Dedifferentiated amniotic fluid mesenchymal stem cell (primary cell): ENCODE measurements around the gene HPS1.
"Not testable (repeated sequence)": the region's sequence is repeated elsewhere in the genome, so short reads cannot be mapped to it uniquely, and the experiment has no call there.

Experiments used
- DNase-seq: peaks from one replicate; pipeline ENCODE4 v3.0.0-alpha.2; 2016; ENCODE audit errors: extremely low spot score

Gene HPS1

GRCh38 chr10:98389398-98389797, 57.3 kb downstream of the HPS1 start:
- DNase-seq = no peak

DNA sequence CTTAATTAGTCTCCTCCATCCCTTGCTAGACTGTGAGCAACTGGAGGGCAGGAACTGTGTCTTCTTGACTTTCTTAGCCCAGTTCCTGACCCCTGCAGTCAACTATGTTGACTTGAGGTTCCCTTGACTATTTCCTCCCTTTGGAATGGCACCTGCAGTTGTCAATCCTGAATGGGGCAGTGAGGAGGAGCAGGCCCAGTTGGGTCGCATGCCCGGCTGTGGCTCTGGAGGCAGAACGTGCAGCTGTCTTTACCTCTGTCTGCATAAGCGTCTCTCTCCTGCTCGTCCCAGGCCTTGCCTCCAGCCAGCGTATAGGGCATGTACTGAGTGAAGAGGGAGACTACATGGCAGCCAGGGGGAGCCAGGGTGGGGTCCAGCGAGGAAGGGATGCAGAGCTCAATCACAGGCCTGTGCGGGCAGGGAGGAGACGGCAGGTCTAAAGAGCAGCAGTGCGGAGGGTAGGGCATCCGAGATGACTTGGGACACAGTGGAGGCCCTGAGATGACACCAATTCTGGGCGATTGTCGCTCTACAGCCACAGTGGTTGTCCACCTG, 58.6 kb downstream of the HPS1 start:
- no peak for DNase-seq

DNA sequence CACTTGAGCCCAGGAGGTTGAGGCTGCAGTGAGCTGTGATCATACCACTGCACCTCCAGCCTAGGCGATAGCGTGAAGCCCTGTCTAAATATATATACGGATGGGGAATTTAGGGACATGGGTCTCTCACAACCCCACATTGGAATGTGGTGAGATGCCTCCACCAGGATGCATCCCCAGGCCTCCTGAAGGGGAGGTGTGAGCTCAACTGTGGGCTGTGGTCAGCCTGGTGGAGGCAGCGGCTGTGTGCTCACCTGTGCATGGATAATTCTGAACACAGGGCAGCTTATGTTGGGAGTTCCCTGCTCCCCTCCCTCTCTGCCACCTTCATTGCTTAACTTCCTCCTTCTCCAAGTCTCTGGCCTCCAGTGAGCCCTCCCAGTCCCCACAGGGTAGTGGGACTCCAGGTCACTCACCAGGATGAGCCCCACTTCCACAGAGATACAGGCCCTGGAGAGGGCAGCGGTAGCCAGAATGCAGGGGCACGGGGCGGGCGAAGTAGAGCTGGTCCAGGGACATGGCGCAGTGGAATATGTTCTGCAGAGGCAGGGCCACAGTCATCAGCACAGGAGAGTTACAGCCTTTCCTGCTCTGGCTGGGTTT, 62.1 kb downstream of the HPS1 start:
- DNase-seq = no peak

DNA sequence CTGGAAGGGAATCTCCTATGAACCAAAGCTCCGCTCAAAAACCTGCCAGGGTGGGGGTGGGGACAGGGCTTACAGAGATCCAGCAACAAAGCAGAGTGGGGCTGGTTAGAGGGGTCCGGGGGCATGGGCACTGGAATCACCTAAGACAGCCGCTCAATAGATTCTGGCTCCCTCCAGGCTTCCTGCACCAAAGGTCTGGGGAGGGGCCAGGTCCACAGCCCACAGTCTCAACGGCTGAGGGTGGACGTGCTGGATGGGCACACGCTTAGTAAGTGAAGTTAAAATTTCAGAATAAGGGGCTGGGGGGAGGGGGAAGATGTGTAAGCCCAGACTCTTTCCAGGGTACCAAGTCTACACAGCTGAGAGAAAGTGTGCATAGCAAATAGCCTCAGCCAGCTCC, 62.9 kb downstream of the HPS1 start:
- DNase-seq = no peak

DNA sequence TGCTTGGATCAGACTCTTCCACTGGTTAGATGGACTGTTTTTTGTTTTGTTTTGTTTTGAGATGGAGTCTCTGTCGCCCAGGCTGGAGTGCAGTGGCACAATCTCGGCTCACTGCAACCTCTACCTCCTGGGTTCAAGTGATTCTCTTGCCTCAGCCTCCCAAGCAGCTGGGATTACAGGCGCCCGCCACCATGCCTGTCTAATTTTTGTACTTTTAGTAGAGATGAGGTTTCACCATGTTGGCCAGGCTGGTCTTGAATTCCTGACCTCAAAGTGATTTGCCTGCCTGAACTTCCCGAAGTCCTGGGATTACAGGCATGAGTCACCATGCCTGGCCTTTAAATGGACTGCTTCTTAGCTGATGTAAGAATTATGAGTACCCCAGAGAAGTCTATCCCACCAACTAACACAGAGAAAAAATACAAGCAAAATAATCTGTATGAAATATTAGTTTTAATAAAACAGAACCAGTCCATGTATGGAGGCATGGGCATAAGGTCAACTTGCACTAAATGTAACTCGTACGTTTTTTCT, 63.5 kb downstream of the HPS1 start:
- not testable (repeated sequence) for DNase-seq

- no peak for DNase-seq
Observed at GRCh38 chr10:98382691-98383101, 64.0 kb downstream of the HPS1 start.

GRCh38 chr10:98380493-98381339, 66.0 kb downstream of the HPS1 start:
- no peak for DNase-seq

- DNase-seq = no peak
Observed at GRCh38 chr10:98378722-98379121, 68.0 kb downstream of the HPS1 start.

DNA sequence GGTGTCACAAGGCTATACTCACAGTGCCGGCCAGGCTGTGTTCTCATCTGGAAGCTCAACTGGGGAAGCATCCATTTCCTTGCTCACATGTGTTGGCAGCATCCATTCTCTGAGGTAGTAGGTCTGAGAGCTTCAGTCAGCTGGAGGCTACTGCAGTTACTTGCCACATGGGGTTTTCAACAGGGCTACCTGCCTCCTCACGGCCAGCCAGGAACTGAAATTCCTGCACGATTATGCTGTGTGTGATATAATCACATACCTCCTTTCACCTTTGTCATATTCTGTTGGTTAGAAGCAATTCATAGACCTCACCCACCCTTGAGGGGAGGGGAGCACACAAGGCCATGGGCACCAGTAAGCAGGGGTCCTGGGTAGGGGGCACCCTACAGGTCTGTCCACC, 69.2 kb downstream of the HPS1 start:
- no peak for DNase-seq

DNA sequence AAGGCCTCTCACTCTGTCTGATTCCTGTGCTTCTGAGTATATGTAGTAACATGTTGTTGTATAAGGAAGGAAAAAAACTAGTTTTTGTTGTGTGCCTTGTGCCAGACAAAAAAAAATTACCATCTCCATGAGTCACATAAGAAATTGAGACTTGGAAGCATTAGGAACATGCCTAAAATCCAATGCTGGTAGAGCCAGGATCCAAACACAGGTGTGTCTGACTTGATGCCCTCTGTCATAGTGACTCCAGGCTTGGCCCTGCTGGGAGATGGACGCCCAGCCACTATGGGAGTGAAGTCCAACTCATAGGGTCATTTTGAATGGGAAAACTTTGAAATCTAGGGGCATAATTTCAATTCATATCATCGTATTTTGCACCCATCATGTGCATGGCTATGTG, 69.7 kb downstream of the HPS1 start:
- no peak for DNase-seq

GRCh38 chr10:98376485-98376884, 70.2 kb downstream of the HPS1 start:
- DNase-seq = no peak

DNA sequence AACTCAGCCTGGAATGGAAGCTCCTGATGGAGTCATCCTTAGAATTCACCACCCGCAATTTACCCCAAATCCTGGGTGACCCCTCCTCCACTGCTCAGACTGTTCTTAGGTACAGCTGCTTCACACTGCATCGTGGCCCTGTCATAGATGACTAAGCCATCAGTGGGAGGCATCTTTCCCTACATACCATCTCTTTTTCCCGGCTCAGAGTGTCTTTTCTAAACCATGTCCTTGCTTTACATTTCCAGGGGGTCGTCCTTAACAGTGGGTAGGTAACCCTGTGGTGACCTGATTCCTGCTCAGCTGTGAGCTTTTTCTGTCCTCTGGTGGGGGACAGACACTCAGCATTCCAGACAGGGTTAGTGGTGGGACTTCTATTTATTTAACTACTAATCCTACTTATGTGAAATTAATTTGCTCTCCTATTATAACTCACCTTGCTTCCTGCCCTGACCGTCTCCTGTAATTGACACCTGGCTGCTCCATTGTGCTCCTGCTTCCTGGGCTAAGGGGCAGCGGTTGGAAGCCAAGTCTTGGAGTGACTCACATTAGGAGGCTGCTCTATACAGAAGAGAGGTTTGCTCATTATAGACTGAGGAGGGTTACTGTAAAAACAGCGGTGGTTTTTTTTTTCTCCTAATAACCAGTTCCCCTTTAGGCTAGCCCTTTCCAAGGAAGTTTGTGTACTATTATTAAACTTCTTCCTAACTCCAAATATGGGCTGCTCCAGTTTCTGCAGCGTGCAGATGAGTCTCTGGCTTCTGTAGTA, 72.3 kb downstream of the HPS1 start:
- DNase-seq = no peak

GRCh38 chr10:98373260-98374040, 73.3 kb downstream of the HPS1 start:
- no peak for DNase-seq

GRCh38 chr10:98370831-98371820, 75.6 kb downstream of the HPS1 start:
- no peak for DNase-seq

- no peak for DNase-seq
Observed at GRCh38 chr10:98369801-98370200, 76.9 kb downstream of the HPS1 start.

DNA sequence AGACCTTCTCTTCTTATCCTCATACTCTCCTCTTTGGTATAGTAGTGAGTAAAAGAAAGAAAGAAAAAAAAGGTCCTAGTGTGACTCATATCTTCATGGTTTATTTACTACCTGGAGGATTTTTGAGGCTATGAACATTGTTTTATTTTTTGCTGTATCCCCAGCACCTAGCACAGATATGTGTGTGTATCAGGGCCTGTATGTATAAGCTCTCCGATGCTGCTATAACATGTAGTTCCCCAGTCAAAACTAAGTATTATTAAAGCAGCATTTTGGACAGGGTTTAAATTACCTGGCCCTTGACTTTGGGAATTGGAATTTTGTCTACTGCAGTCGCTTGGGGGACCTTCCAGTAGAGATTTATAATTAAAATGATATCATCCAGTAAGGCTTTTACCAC, 78.1 kb downstream of the HPS1 start:
- DNase-seq = no peak

GRCh38 chr10:98367604-98368451, 78.9 kb downstream of the HPS1 start:
- DNase-seq = no peak
